Right cardiac atrium (tissue), 5 donors: ENCODE results near the gene TSHR. TPM values are rescaled to one million over a fixed set of nuclear protein-coding genes. Genes with fewer than 3 reads are reported as not detected.
"Not testable (repeated sequence)": the region's sequence is repeated elsewhere in the genome, so short reads cannot be mapped to it uniquely, and the experiment has no call there.

Experiments
- ATAC-seq, 2 donors: fragments of 200-7000 bp; cut with Tn5 transposase; one replicate each; pipeline versions ENCODE4 v1.8.0 to v1.9.1; 2020; ENCODE audit warnings: moderate library complexity in 2 of 2, mild to moderate bottlenecking in 1 of 2
- DNase-seq, 3 donors: peaks; one replicate each; pipeline ENCODE4 v3.0.0-alpha.2; 2020
- H3K27ac ChIP-seq: one replicate; pipeline ENCODE4 v1.5.1; 2013; ENCODE audit warnings: mild to moderate bottlenecking, low read length, control low read depth, moderate library complexity
- H3K27me3 ChIP-seq: one replicate; pipeline ENCODE4 v1.6.1; 2013; ENCODE audit not compliant: control insufficient read depth, insufficient read depth
- H3K4me1 ChIP-seq: one replicate; pipeline ENCODE4 v1.6.1; 2013; ENCODE audit warnings: low read length; ENCODE audit not compliant: control insufficient read depth, insufficient read depth
- H3K4me3 ChIP-seq: one replicate; pipeline ENCODE4 v1.5.1; 2013; ENCODE audit warnings: low read length, control low read depth
- H3K9me3 ChIP-seq: one replicate; pipeline ENCODE4 v1.6.1; 2013; ENCODE audit warnings: low read length; ENCODE audit not compliant: control insufficient read depth
- WGBS: extraction: QIAGEN DNeasy Blood & Tissue Kit; methylation state at CpG from one replicate; pipeline ENCODE4 v1.1.7; 2013; 5-methylcytosine and 5-hydroxymethylcytosine counted together
- intact Hi-C, 4 donors: fragments of 100-400 bp; cut with DNase I; formaldehyde crosslinking; loops; one replicate each; pipeline versions ENCODE4 v1.11.0 to v1.14.0; 2022 to 2023
- polyA plus RNA-seq: library from polyadenylated mRNA; stranded (reverse); fragments of 200-250 nt; gene quantifications from one replicate; pipeline ENCODE4 v1.2.3, GENCODE V29; 2013
- total RNA-seq, 4 donors: library from RNA; stranded (reverse); fragmentation: NEBNext Ultra II Directional; extraction: Animal tissue kit (Norgen Biotek cat#: 25700); gene quantifications; one replicate each; pipeline ENCODE4 v1.2.1, GENCODE V29; 2021
- donor health status: healthy with polysubstance abuse.
- donor health status: DM: no; HTN: yes; CAD: no.
- donor health status: DM: no; HTN: no; CAD: no.
- donor health status: DM: no; HTN: yes; CAD: no; lungs with severe emphysema.
- donor health status: DM: yes; HTN: yes; CAD: no.

TSHR gene
- total and polyA plus RNA-seq, 5 donors: 0.07 TPM; not detected in 4

- Histone ChIP-seq H3K4me1 (no peaks in the 10 kb centered on the region), H3K27ac (no peak overlapping the region), H3K4me3 (no peak overlapping the region), H3K27me3 (no peaks in the 10 kb centered on the region), H3K9me3 (no peaks in the 10 kb centered on the region)
- WGBS: 42% methylated on average over 13 of the region's 13 CpGs
- DNase-seq (no peak), ATAC-seq (peak; percentile 89 to 93)
- intact Hi-C loops: loop anchor here in 2 of 4 donors (5.0 kb wide), 2 partner anchors 156 to 176 kb away; no protein-coding TSS in a partner anchor
Measured at GRCh38 chr14:80996049-80996901, 40.9 kb downstream of the TSHR start.

GRCh38 chr14:81001447-81001846, 46.0 kb downstream of the TSHR start:
- WGBS: 53% methylated on average over 6 of the region's 6 CpGs
- Histone ChIP-seq H3K27me3 (no peaks in the 10 kb centered on the region), H3K9me3 (no peaks in the 10 kb centered on the region), H3K4me1 (no peaks in the 10 kb centered on the region), H3K27ac (no peak overlapping the region), H3K4me3 (no peak overlapping the region)
- intact Hi-C loops: no loop called here
- DNase-seq (no peak), ATAC-seq (no peak)

DNA sequence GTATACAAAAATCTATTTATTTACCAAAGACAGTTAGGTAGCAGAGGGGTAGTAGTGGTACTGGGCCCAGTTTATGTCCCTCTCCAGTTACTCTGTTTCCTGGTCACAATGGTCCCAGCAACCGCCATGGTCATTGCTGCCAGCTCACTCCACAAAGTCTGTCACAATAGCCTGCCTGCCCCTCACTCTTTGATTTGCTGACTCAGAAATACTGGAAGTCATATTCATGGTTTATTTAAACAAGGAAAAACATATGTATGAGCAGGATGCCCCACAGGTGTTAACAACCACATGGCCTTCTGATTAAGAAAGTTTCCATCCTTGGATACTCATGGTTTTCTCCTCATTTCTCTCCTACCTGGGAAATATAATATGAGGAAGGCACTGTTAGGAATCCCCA, 49.2 kb downstream of the TSHR start:
- no peak for DNase-seq

DNA sequence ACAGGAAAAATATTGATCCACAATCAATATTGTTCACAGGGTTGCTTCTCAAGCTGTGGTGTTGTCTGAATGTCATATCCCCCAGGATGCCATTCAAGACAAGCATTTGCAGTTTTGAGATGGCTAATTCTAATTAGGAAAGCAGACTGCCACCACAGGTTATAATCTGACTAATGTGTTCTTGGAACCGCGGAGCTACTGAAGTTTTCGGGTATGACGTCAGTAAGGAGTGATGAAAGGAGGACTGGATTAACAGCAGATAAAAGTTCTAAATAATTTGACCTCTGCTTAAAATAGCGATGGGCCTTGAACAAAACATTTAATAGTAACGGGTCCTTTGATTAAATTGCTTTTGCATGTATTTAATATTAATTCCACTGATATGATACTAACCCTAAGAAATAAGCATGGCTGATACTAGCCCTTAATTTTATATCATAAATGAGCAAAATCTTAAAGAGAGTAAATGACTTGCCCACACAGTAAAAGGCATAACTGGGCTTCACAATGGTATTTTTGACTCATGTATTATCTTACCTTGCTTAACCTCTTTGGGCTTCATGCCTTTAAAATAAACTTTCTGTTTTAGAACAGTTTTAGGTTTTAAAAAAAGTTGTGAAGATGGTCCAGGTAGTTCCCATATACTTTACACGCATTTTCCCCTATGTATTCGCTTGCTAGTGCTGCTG, 50.3 kb downstream of the TSHR start:
- DNase-seq (no peak), ATAC-seq (no peak)
- Histone ChIP-seq H3K4me3 (no peak overlapping the region), H3K27ac (no peak overlapping the region), H3K9me3 (no peaks in the 10 kb centered on the region), H3K27me3 (no peaks in the 10 kb centered on the region), H3K4me1 (no peaks in the 10 kb centered on the region)
- WGBS: 58% methylated on average over 8 of the region's 8 CpGs
- intact Hi-C loops: no loop called here

More for the DNA sequence above, 49.2 kb downstream of the TSHR start:
- no peak for ATAC-seq
- H3K27ac ChIP-seq: no peak overlapping the region
- no peaks in the 10 kb centered on the region for H3K9me3 ChIP-seq
- no peaks in the 10 kb centered on the region for H3K27me3 ChIP-seq
- intact Hi-C loops: no loop called here
- WGBS: 90% methylated on average over 1 of the region's 1 CpG
- no peaks in the 10 kb centered on the region for H3K4me1 ChIP-seq
- H3K4me3 ChIP-seq: no peak overlapping the region

GRCh38 chr14:81006266-81006665, 50.8 kb downstream of the TSHR start:
- no peak for ATAC-seq
- H3K27me3 ChIP-seq: no peaks in the 10 kb centered on the region
- 91% methylated on average over 3 of the region's 3 CpGs for WGBS
- intact Hi-C loops: no loop called here
- no peaks in the 10 kb centered on the region for H3K4me1 ChIP-seq
- H3K27ac ChIP-seq: no peak overlapping the region
- no peak overlapping the region for H3K4me3 ChIP-seq
- DNase-seq: no peak
- H3K9me3 ChIP-seq: no peaks in the 10 kb centered on the region

GRCh38 chr14:81007131-81007530, 51.7 kb downstream of the TSHR start:
- Histone ChIP-seq H3K4me1 (no peaks in the 10 kb centered on the region), H3K4me3 (no peak overlapping the region), H3K27ac (no peak overlapping the region), H3K9me3 (no peaks in the 10 kb centered on the region), H3K27me3 (no peaks in the 10 kb centered on the region)
- no peak for DNase-seq
- ATAC-seq: no peak
- WGBS: 70% methylated on average over 1 of the region's 1 CpG
- intact Hi-C loops: no loop called here

DNA sequence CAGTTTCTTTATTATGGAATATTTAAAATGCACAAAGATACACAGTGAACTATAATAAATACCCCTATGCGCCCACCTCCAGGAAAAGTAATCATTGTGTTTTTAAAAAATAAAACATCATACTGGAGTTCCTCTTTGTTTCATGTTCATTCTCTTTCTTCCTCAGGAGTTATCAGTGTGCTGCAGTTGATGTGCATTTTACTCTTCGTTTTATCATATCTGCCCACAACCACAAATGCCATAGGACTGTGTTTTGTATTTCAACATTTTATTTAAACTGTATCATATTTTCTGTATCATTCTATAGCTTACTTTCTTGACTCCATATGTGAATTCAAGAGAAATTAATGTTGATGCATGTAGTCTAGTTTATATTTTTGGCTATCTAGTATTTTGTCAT, 53.9 kb downstream of the TSHR start:
- WGBS: 70% methylated on average over 2 of the region's 2 CpGs
- Histone ChIP-seq H3K4me3 (no peak overlapping the region), H3K9me3 (no peaks in the 10 kb centered on the region), H3K27me3 (no peaks in the 10 kb centered on the region), H3K27ac (no peak overlapping the region), H3K4me1 (no peaks in the 10 kb centered on the region)
- intact Hi-C loops: no loop called here
- ATAC-seq (no peak), DNase-seq (no peak)

GRCh38 chr14:81018251-81018650, 62.8 kb downstream of the TSHR start:
- H3K4me1 ChIP-seq: no peaks in the 10 kb centered on the region
- intact Hi-C loops: no loop called here
- DNase-seq: no peak
- WGBS: 74% methylated on average over 3 of the region's 3 CpGs
- no peaks in the 10 kb centered on the region for H3K27me3 ChIP-seq
- no peak overlapping the region for H3K27ac ChIP-seq
- H3K4me3 ChIP-seq: no peak overlapping the region
- ATAC-seq: no peak
- no peaks in the 10 kb centered on the region for H3K9me3 ChIP-seq

DNA sequence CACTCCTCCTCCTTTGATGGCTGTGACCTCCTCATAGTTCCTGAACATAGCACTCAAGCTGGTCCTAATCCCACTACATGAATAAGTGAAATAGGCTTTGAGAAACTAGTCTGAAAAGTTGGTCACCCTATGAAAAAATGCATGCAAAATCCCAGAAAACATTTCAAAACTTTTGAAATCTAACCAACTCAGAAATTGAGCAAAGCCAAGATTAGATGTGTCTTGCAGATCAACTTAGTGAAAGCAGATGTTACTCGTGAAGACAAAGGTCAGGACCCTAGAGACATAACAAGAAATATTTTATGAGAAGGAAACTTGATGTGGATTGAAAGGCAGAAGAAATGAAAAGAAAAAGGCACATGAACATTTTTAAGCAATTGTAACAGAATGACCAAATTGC, 63.3 kb downstream of the TSHR start:
- H3K27ac ChIP-seq: no peak overlapping the region
- H3K9me3 ChIP-seq: no peaks in the 10 kb centered on the region
- intact Hi-C loops: no loop called here
- no peak overlapping the region for H3K4me3 ChIP-seq
- DNase-seq (no peak), ATAC-seq (no peak)
- WGBS: 54% methylated on average over 1 of the region's 1 CpG
- no peaks in the 10 kb centered on the region for H3K27me3 ChIP-seq
- no peaks in the 10 kb centered on the region for H3K4me1 ChIP-seq

DNA sequence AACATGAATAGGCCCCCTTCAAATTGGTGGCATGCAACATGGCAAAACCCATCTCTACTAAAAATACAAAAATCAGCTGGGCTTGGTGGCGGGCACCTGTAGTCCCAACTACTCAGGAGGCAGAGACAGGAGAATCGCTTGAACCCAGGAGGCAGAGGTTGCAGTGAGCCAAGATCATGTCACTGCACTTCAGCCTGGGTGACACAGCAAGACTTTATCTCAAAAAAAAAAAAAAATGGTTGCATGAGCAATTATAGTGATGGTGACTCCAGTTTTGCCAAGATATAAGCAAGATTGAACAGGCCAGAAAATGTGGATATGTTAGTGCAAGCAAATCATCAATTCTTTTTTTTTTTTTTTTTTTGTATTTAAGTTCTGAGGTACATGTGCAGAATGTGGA, 63.7 kb downstream of the TSHR start:
- H3K27me3 ChIP-seq, H3K4me3 ChIP-seq, ATAC-seq, intact Hi-C loops, H3K27ac ChIP-seq, H3K9me3 ChIP-seq, H3K4me1 ChIP-seq, DNase-seq: not testable (repeated sequence)
- 84% methylated on average over 2 of the region's 2 CpGs for WGBS

GRCh38 chr14:81023095-81023710, 67.8 kb downstream of the TSHR start:
- ATAC-seq: no peak
- Histone ChIP-seq H3K27me3 (no peaks in the 10 kb centered on the region), H3K4me1 (no peaks in the 10 kb centered on the region), H3K4me3 (no peak overlapping the region), H3K9me3 (no peaks in the 10 kb centered on the region), H3K27ac (no peak overlapping the region)
- no peak for DNase-seq
- intact Hi-C loops: no loop called here
